Fibroblast of lung (primary cell): ENCODE data around the gene PHETA1. TPM values are rescaled to one million over a fixed set of nuclear protein-coding genes. Genes with fewer than 3 reads are reported as not detected.

Experiments used
- DNase-seq, 2 donors: peaks; one replicate each; pipeline versions ENCODE4 v3.0.0 to v3.0.0-alpha.2; 2010; ENCODE audit warnings: low read depth in 2 of 2
- H2AFZ ChIP-seq: 2 replicates; pipeline ENCODE4 v1.5.1; 2012; ENCODE audit warnings: low read length, control low read depth, inconsistent platforms
- H3K27ac ChIP-seq: 2 replicates; pipeline ENCODE4 v1.5.1; 2011; ENCODE audit warnings: low read length, control low read depth; ENCODE audit not compliant: insufficient read depth
- H3K27me3 ChIP-seq: 2 replicates; pipeline ENCODE4 v1.5.1; 2011; ENCODE audit warnings: mild to moderate bottlenecking, low read length; ENCODE audit not compliant: control insufficient read depth, insufficient read depth
- H3K36me3 ChIP-seq: 2 replicates; pipeline ENCODE4 v1.5.1; 2011; ENCODE audit warnings: low read length; ENCODE audit not compliant: control insufficient read depth, insufficient read depth
- H3K4me1 ChIP-seq: 2 replicates; pipeline ENCODE4 v1.5.1; 2011; ENCODE audit warnings: low read length; ENCODE audit not compliant: control insufficient read depth, insufficient read depth; ENCODE audit errors: extremely low read depth
- H3K4me2 ChIP-seq: 2 replicates; pipeline ENCODE4 v1.5.1; 2011; ENCODE audit warnings: low read length, control low read depth; ENCODE audit not compliant: insufficient read depth; ENCODE audit errors: extremely low read depth
- H3K4me3 ChIP-seq, 4 experiments: fragments of 200-600 bp in 1 of 4; sonication (generic) in 1 of 4; replicated peaks in 1 of 4; 2 replicates each; pipeline ENCODE4 v1.5.1; 2011 to 2016; ENCODE audit warnings: low read length in 4 of 4, low read depth in 3 of 4, mild to moderate bottlenecking in 3 of 4, control low read depth in 2 of 4, inconsistent platforms in 1 of 4, mixed read lengths in 1 of 4; ENCODE audit not compliant: insufficient read depth in 1 of 4; ENCODE audit errors: control extremely low read depth in 1 of 4
- H3K79me2 ChIP-seq: 2 replicates; pipeline ENCODE4 v1.5.1; 2012; ENCODE audit warnings: mild to moderate bottlenecking, low read length, inconsistent platforms; ENCODE audit not compliant: control insufficient read depth, insufficient read depth
- H3K9ac ChIP-seq: 2 replicates; pipeline ENCODE4 v1.5.1; 2011; ENCODE audit warnings: mild to moderate bottlenecking, low read length, control low read depth; ENCODE audit not compliant: insufficient read depth
- H3K9me3 ChIP-seq: 2 replicates; pipeline ENCODE4 v1.5.1; 2012; ENCODE audit warnings: low read depth, low read length; ENCODE audit not compliant: control insufficient read depth, insufficient read depth
- H4K20me1 ChIP-seq: 2 replicates; pipeline ENCODE4 v1.5.1; 2011; ENCODE audit warnings: low read length; ENCODE audit not compliant: control insufficient read depth, insufficient read depth; ENCODE audit errors: extremely low read depth
- CTCF ChIP-seq, 2 donors: IDR thresholded peaks in 1 of 2; conservative IDR thresholded peaks in 1 of 2; 1 replicate in 1 of 2; 2 replicates in 1 of 2; pipeline ENCODE4 v1.5.1; 2011 to 2012; ENCODE audit warnings: low read length in 2 of 2, control low read depth in 1 of 2, inconsistent platforms in 1 of 2, low read depth in 1 of 2, mild to moderate bottlenecking in 1 of 2
- EZH2 ChIP-seq: IDR thresholded peaks from 2 replicates; pipeline ENCODE4 v1.5.1; 2012; ENCODE audit warnings: low read length, control low read depth, mild to moderate bottlenecking; ENCODE audit errors: missing control alignments
- polyA plus RNA-seq, 2 donors: library from polyadenylated mRNA; depleted of rRNA in 1 of 2; stranded (reverse) in 1 of 2; unstranded in 1 of 2; fragments of >200 nt; gene quantifications; 2 replicates each; pipeline ENCODE4 v1.2.1, GENCODE V29; 2011 to 2012; ENCODE audit warnings: missing spikeins in 1 of 2
- total RNA-seq: library from RNA; depleted of rRNA; stranded (reverse); fragments of >200 nt; gene quantifications from 2 replicates; pipeline ENCODE4 v1.2.1, GENCODE V29; 2014

The PHETA1 gene
- total and polyA plus RNA-seq, 2 donors (not counting 1 experiment from before 2014, with no cell fraction given): 2.6 to 3.8 TPM

GRCh38 chr12:111361717-111362576 lies 6.9 kb downstream of the PHETA1 start:
- Histone ChIP-seq H3K9me3 (no peaks in the 10 kb centered on the region), H3K4me1 (peaks cover 2% of the 10 kb centered on the region), H3K27me3 (no peaks in the 10 kb centered on the region), H3K27ac (no peak overlapping the region), H3K36me3 (peaks cover 4% of the 10 kb centered on the region), H3K9ac (no peak overlapping the region), H2AFZ (no peak overlapping the region), H3K79me2 (no peaks in the 10 kb centered on the region), H3K4me3 (no peak overlapping the region), H4K20me1 (no peaks in the 10 kb centered on the region), H3K4me2 (no peak overlapping the region)
- DNase-seq: no peak
- TF ChIP-seq CTCF (conservative IDR thresholded peaks at IDR 0.05 in 1 of 2, IDR thresholded peaks at IDR 0.05 in 1 of 2; ENCODE audit: low read depth in 1 of 2, low read length in 2 of 2) (no peak), EZH2 (no peak)

GRCh38 chr12:111361073-111361716 lies 7.7 kb downstream of the PHETA1 start:
- H3K9me3 ChIP-seq: no peaks in the 10 kb centered on the region
- H3K27ac ChIP-seq: no peak overlapping the region
- H3K9ac ChIP-seq: no peak overlapping the region
- no peak overlapping the region for H2AFZ ChIP-seq
- peaks cover 4% of the 10 kb centered on the region for H3K36me3 ChIP-seq
- TF ChIP-seq CTCF (conservative IDR thresholded peaks at IDR 0.05 in 1 of 2, IDR thresholded peaks at IDR 0.05 in 1 of 2; ENCODE audit: low read depth in 1 of 2, low read length in 2 of 2) (no peak), EZH2 (no peak)
- peaks cover 2% of the 10 kb centered on the region for H3K4me1 ChIP-seq
- DNase-seq: no peak
- H3K4me3 ChIP-seq: no peak overlapping the region
- no peaks in the 10 kb centered on the region for H3K27me3 ChIP-seq
- H3K79me2 ChIP-seq: no peaks in the 10 kb centered on the region
- no peaks in the 10 kb centered on the region for H4K20me1 ChIP-seq
- H3K4me2 ChIP-seq: no peak overlapping the region

GRCh38 chr12:111360325-111360930 lies 8.5 kb downstream of the PHETA1 start:
- Histone ChIP-seq H3K27ac (no peak overlapping the region), H3K36me3 (peaks cover 4% of the 10 kb centered on the region), H3K9ac (no peak overlapping the region), H3K9me3 (no peaks in the 10 kb centered on the region), H3K4me2 (no peak overlapping the region), H3K79me2 (no peaks in the 10 kb centered on the region), H3K4me3 (no peak overlapping the region), H4K20me1 (no peaks in the 10 kb centered on the region), H3K27me3 (no peaks in the 10 kb centered on the region), H3K4me1 (peaks cover 2% of the 10 kb centered on the region), H2AFZ (no peak overlapping the region)
- TF ChIP-seq EZH2 (no peak), CTCF (conservative IDR thresholded peaks at IDR 0.05 in 1 of 2, IDR thresholded peaks at IDR 0.05 in 1 of 2; ENCODE audit: low read depth in 1 of 2, low read length in 2 of 2) (no peak)
- DNase-seq: no peak
